Uterus (tissue), 4 donors: ENCODE results near the gene ETV7. TPM values are rescaled to one million over a fixed set of nuclear protein-coding genes. Genes with fewer than 3 reads are reported as not detected.

ENCODE experiments used
- DNase-seq, 2 donors: peaks; one replicate each; pipeline ENCODE4 v3.0.0-alpha.2; 2019 to 2020
- H3K27ac ChIP-seq, 2 donors: fragments of 200-600 bp; sonication (generic); 1 replicate in 1 of 2; 2 replicates in 1 of 2; pipeline ENCODE4 v1.5.1; 2016 to 2018
- H3K27me3 ChIP-seq, 2 donors: fragments of 200-600 bp; sonication (generic); one replicate each; pipeline ENCODE4 v1.5.1; 2018 to 2019; ENCODE audit warnings: control low read depth in 1 of 2
- H3K36me3 ChIP-seq, 2 donors: fragments of 200-600 bp; sonication (generic); one replicate each; pipeline ENCODE4 v1.5.1; 2019; ENCODE audit warnings: control low read depth in 1 of 2
- H3K4me1 ChIP-seq, 2 donors: fragments of 200-600 bp; sonication (generic); one replicate each; pipeline ENCODE4 v1.5.1; 2018 to 2019; ENCODE audit warnings: control low read depth in 1 of 2
- H3K4me3 ChIP-seq, 2 donors: fragments of 200-600 bp; sonication (generic); 1 replicate in 1 of 2; 2 replicates in 1 of 2; pipeline ENCODE4 v1.5.1; 2018 to 2019; ENCODE audit warnings: mild to moderate bottlenecking in 1 of 2
- H3K9me3 ChIP-seq, 2 donors: fragments of 200-600 bp; sonication (generic); one replicate each; pipeline ENCODE4 v1.5.1; 2019; ENCODE audit warnings: control low read depth in 1 of 2
- POLR2A ChIP-seq, 2 donors: fragments of 450-650 bp; IDR thresholded peaks; one replicate each; pipeline ENCODE4 v1.6.1; 2016; ENCODE audit warnings: antibody characterized with exemption in 2 of 2, mild to moderate bottlenecking in 1 of 2, moderate library complexity in 1 of 2
- intact Hi-C: fragments of 100-400 bp; cut with DNase I; formaldehyde crosslinking; loops from one replicate; pipeline ENCODE4 v1.15.1; 2023; ENCODE audit warnings: low total_unique reads
- total RNA-seq, 4 donors: library from RNA; depleted of rRNA in 3 of 4; stranded (reverse); fragments of >200 nt in 3 of 4; gene quantifications; one replicate each; pipeline versions ENCODE4 v1.1.0 to v1.2.4, GENCODE V29; 2014 to 2023
- TF ChIP-seq, protein P1 (sequence below), 4 experiments: fragments of 200-600 bp in 2 of 4; fragments of 450-650 bp in 2 of 4; sonication (generic) in 2 of 4; IDR thresholded peaks; one replicate each; pipeline ENCODE4 v1.5.1; 2016 to 2019; ENCODE audit warnings: antibody characterized with exemption in 4 of 4, mild to moderate bottlenecking in 2 of 4, moderate library complexity in 1 of 4
- donor health status: DM: yes; HTN: yes; CAD: no.

ETV7 gene
- total RNA-seq = 1 to 10 TPM in 1 of 4 donors, not detected in 3; 1.3 TPM

DNA sequence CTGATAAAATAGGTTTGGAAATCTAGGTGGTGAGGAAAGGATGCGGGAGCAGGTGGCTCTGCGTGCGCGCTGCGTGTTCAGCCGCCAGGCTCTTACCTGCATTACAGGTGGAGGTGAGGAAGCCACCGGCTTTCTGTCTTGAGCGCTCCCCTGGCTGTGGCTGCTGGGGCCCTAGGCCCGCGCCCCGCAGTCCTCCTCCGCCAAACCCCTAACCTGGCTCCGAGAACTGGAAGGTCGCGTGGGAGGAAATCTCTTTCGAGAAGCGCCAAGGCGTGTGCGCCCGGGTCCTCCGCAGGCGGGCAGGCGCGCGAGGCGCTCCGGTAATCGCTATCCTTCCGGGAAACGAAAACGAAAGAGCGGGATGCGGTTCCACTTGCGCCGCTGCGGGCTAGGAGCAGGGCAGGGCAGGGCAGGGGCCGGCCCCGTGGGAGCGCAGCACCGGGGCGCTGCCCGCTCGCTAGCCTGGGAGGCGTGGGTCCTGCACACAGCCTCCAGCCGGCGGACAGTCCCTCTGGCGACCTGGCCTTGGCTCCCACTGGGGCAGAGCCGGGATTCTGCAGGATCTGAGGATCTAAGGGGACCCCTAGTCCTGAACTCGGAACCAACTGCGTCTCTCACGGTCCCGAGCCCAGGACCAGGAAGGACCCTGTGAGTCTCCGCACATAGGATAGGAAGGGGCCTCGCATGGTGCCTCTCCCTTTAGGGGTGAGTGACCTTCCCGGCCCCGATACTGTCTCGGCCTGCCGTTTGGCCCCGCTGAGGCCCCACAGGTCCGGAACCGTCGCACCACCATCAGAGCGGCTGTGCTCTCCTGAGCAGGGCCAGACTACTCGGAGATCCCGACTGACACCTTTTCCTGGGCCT lies at the start of gene ETV7:
TSS of gene ETV7 (minus strand) at position 230 of the 864 bp plus-strand sequence. CDS start at position 102, 128 bp downstream.
- Histone ChIP-seq H3K27ac (peak within 1 kb of the TSS; percentile 36 to 44), H3K9me3 (no peaks in the 10 kb centered on the region), H3K36me3 (no peaks in the 10 kb centered on the region), H3K4me1 (peaks cover 0 to 8% of the 10 kb centered on the region in 2 donors), H3K4me3 (peak within 1 kb of the TSS; percentile 47 to 52), H3K27me3 (no peaks in the 10 kb centered on the region)
- TF ChIP-seq POLR2A (IDR thresholded peaks at IDR 0.05) = no peak
- TF ChIP-seq, protein P1, sequence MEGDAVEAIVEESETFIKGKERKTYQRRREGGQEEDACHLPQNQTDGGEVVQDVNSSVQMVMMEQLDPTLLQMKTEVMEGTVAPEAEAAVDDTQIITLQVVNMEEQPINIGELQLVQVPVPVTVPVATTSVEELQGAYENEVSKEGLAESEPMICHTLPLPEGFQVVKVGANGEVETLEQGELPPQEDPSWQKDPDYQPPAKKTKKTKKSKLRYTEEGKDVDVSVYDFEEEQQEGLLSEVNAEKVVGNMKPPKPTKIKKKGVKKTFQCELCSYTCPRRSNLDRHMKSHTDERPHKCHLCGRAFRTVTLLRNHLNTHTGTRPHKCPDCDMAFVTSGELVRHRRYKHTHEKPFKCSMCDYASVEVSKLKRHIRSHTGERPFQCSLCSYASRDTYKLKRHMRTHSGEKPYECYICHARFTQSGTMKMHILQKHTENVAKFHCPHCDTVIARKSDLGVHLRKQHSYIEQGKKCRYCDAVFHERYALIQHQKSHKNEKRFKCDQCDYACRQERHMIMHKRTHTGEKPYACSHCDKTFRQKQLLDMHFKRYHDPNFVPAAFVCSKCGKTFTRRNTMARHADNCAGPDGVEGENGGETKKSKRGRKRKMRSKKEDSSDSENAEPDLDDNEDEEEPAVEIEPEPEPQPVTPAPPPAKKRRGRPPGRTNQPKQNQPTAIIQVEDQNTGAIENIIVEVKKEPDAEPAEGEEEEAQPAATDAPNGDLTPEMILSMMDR (IDR thresholded peaks at IDR 0.05) = no peak
- DNase-seq = peak; percentile 25 to 39
- intact Hi-C loops = no loop called here

DNA sequence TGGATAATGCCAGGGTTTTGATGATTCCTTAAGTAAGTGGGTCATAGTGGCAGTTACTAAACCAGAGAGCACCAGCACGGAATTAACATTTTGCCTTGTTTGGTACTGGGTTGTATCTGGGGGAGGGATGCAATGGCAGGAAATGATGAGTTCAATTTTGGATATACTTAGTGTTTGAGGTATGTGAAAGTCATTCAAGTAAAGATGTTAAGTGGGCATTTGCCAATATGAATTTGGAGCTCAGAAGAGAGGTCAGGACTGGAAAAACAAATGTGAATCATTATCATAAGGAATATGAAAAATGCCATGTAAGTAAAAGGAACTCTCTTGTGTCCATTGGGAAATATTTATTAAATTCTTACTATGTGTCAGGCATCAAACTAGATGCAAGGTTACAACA lies 49.0 kb upstream of the ETV7 start:
- Histone ChIP-seq H3K36me3 (no peaks in the 10 kb centered on the region), H3K9me3 (no peaks in the 10 kb centered on the region), H3K27ac (no peak overlapping the region), H3K4me3 (no peak overlapping the region), H3K27me3 (no peaks in the 10 kb centered on the region), H3K4me1 (no peaks in the 10 kb centered on the region)
- intact Hi-C loops = no loop called here
- TF ChIP-seq POLR2A (IDR thresholded peaks at IDR 0.05) = no peak
- TF ChIP-seq, protein P1 (IDR thresholded peaks at IDR 0.05) = no peak
- no peak for DNase-seq

DNA sequence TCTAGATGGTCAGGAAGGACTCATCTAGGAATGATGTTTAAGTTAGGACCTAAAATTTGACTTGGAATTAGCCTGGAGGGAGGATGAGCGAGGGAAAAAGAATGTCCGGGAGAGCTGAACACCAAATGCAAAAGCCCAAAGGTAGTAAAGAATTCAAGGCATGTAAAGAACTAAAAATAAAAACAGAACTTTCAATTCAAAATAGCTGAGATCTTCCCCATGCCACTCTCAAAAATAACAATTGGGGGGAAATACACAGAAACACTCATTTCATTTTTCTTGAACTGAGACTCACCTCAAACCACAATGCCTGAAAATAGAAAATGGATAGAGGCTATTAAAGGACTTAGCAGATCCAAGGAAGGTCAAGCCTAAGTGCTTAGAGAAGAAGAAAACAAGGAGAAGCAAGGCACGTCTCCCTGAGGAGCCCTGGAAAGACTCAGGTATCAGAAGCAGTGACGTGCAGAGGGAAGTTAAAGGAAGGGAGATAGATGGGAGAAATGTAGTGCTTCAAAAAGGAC lies 44.7 kb upstream of the ETV7 start:
- intact Hi-C loops = no loop called here
- TF ChIP-seq, protein P1 (IDR thresholded peaks at IDR 0.05) = no peak
- TF ChIP-seq POLR2A (IDR thresholded peaks at IDR 0.05) = no peak
- Histone ChIP-seq H3K36me3 (no peaks in the 10 kb centered on the region), H3K27ac (no peak overlapping the region), H3K4me1 (no peaks in the 10 kb centered on the region), H3K4me3 (no peak overlapping the region), H3K27me3 (no peaks in the 10 kb centered on the region), H3K9me3 (no peaks in the 10 kb centered on the region)
- no peak for DNase-seq

DNA sequence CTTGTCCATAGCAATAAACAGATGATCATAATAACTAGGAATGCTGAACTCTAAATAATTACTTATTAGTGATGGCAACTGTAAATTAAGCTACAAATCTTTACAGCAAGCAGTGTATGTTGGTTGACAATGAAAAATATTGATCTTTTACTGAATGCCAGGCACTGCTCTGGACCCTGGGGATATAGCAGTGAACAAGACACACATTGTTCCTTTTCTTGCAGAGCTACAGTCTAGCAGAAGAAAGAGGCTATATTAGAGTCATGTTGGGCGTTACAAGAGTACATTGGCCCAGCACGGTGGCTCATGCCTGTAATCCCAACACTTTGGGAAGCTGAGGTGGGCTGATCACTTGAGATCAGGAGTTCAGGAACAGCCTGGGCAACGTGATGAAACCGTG lies 43.7 kb upstream of the ETV7 start:
- TF ChIP-seq POLR2A (IDR thresholded peaks at IDR 0.05) = no peak
- TF ChIP-seq, protein P1 (IDR thresholded peaks at IDR 0.05) = no peak
- no peaks in the 10 kb centered on the region for H3K4me1 ChIP-seq
- intact Hi-C loops = no loop called here
- DNase-seq = no peak
- no peaks in the 10 kb centered on the region for H3K36me3 ChIP-seq
- H3K27me3 ChIP-seq = no peaks in the 10 kb centered on the region
- H3K9me3 ChIP-seq = no peaks in the 10 kb centered on the region
- no peak overlapping the region for H3K4me3 ChIP-seq
- H3K27ac ChIP-seq = no peak overlapping the region

DNA sequence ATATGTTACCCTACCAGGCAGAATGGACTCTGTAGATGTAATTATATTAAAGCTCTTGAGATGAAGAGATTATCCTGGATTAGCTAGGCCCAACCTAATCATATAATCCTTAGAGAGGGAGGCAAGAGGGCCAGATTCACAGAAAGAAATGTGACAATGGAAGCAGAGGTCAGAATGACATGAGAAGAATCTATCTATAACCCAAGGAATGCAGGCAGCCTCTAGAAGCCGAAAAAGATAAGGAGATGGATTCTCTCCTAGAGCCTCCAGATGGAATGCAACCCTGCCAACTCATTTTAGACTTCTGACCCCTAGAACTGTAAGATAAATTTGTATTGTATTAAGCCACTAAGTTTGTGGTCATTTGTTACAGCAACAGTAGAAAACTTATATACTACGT lies 42.9 kb upstream of the ETV7 start:
- Histone ChIP-seq H3K9me3 (no peaks in the 10 kb centered on the region), H3K27ac (no peak overlapping the region), H3K36me3 (no peaks in the 10 kb centered on the region), H3K4me3 (no peak overlapping the region), H3K4me1 (no peaks in the 10 kb centered on the region), H3K27me3 (no peaks in the 10 kb centered on the region)
- intact Hi-C loops = no loop called here
- no peak for DNase-seq
- TF ChIP-seq, protein P1 (IDR thresholded peaks at IDR 0.05) = no peak
- TF ChIP-seq POLR2A (IDR thresholded peaks at IDR 0.05) = no peak
